Raji (cell line): Measurements from ENCODE around the gene TBL1XR1.

Source experiments
- POLR2A ChIP-seq: IDR thresholded peaks from 2 replicates; pipeline ENCODE4 v1.6.1; 2011; ENCODE audit warnings: low read depth, low read length, control low read depth; ENCODE audit not compliant: insufficient read depth

Gene TBL1XR1

GRCh38 chr3:177134816-177135210, 62.5 kb downstream of the TBL1XR1 start:
- TF ChIP-seq POLR2A, result no peak

DNA sequence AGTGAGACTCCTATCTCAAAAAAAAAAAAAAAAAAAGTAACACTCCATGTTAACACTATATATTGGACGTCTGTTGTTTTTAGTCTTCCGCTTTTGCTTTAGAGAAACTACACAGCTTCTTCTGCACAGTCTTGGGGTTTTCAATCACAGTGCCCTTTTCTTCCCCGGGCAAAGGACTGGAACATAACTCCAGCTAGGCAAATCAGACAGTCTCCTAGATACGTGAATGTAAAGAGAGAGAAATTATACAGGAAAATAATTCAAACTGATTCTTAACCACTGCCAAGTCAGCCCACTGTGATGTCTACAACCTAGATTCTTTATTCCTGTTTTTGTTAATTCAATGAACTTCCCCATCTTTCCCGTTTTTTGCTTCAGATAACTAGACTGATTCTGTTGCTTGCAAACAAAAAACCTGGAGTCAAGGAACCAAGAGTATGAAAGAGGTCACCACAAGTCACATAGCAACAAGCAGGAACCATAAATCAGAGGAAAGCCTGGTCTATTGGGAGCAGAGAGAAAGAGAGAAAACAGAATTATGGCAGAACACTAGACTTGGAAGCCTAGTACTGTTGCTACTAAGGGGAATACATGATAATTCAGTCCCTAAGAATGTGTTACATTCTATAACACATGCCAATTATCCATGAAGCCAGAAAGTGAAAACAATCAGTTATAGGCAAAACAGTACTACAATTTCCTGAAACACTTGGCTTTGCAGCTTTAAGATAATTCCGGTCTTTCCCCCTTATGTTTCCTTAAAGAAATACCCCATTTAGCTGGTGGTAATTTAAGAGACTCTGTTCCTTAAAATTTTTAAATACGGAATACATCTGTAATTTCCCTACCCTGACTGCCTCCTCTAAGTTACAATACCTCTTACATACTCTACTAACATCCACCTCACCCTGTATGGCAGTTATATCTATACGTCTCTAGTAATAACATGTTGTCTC, 63.1 kb downstream of the TBL1XR1 start:
- TF ChIP-seq POLR2A, result no peak

DNA sequence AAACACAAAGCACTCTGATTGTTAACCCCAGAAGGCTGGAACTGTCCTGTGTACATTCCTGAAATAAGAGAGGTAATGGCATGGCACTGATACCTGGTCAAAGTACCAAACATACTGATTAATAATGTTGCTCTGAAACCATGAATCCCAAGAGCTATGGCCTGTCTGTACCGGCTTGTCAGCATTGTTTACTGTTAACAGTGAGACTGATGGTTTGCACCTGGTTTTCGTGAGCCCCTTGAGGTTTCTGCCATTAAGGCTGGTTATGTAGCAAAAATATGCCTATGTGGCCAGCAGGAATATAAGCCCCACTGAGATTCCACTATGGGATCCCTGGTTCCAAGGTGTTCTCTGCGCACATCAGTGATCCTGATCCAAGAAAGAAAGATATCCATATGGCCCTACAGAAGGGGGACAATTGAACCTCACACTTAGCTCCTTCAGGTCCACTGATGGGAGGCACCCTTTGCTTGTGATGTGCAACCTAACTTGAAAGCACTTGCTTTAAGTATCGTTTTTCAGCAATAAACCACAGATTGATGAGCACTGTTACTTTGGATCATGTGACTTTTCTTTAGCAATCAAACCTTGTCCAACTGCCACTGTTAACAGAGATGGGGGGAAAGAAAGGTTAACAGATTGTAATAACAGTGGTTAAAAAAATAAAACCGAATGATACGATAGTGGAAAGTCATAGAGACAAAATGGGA, 65.2 kb downstream of the TBL1XR1 start:
- no peak for TF ChIP-seq POLR2A

GRCh38 chr3:177127008-177127407, 70.3 kb downstream of the TBL1XR1 start:
- TF ChIP-seq POLR2A, result no peak

GRCh38 chr3:177126015-177126773, 71.1 kb downstream of the TBL1XR1 start:
- TF ChIP-seq POLR2A, result no peak

DNA sequence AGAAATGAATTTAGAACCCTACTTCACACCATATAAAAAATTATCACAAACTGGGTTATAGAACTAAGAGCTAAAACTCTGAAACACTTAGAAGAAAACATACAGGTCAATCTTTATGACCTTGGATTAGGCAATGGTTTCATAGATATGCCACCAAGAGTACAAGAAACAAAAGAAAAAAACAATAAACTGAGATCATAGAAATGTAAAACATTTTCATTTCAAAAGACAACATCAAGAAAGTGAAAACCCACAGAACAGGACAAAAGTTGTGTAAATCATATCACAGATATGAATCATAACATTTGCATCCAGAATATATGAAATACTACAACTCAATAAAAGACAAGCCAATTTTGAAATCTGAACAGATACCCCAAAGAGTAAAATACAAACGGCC, 72.4 kb downstream of the TBL1XR1 start:
- no peak for TF ChIP-seq POLR2A

GRCh38 chr3:177123822-177124221, 73.5 kb downstream of the TBL1XR1 start:
- TF ChIP-seq POLR2A, result no peak

DNA sequence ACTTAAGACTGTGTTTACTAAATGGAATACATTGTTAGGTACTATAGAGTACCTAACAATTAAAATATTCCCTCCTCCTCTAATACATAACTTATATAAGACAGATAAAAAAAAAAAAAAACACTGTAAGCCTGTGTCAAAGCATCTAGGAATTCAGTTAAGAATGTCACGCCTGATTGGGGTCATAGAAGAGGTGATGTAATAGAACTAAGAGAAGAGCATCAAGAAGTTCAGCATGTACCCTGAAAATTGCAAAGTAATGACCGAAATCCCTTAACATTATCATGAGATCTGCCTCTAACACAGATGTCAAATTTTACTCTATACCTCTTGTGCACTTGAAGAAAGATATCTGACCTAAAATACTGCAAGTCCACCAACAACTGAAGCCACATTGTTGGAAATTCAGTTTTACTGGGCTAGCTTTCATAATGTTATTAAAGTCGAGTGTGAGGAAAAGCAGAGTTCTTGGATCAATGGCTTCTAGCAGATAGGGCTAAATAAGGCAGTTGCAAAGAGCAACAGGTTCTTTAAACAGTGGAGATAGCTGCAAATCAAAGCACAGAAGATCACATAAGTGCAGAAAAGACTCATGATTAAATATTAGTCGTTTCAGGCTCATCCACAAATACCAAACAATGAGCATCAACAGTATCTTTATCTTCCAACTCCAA, 75.0 kb downstream of the TBL1XR1 start:
- no peak for TF ChIP-seq POLR2A

DNA sequence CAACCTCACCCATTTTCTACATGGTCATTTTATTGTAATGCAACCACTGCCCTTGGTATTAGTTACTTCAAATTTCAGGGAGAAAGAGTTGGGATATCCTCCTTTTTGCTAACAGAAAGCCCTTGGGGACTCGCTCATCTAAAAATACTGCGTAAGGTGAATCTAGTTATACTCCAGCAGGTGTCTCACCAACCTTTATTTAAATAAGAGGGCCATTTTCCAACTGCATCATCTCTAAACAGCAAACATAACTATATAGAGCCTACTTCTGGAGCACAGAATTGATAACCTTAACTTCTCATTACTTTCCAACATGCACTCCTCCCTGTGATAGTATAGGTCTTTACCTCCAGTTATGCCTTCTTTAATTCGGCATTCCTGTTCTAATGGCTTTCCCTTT, 77.5 kb downstream of the TBL1XR1 start:
- no peak for TF ChIP-seq POLR2A

DNA sequence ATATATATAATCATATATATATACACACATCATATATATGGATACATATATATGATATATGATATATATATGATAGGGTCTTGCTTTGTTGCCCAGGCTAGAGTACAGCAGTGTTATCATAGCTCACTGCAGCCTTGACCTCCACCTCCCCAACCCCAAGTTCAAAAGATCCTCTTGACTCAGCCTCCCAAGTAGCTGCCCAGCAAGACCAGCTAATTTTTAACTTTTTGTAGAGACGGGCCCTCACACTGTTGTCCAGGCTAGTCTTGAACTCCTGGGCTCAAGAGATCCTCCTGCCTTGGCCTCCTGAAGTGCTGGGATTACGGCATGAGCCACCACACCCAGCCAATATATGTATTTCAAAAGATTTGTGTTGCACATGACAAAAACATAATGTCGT, 83.0 kb downstream of the TBL1XR1 start:
- no peak for TF ChIP-seq POLR2A

GRCh38 chr3:177111541-177111949, 85.7 kb downstream of the TBL1XR1 start:
- no peak for TF ChIP-seq POLR2A

DNA sequence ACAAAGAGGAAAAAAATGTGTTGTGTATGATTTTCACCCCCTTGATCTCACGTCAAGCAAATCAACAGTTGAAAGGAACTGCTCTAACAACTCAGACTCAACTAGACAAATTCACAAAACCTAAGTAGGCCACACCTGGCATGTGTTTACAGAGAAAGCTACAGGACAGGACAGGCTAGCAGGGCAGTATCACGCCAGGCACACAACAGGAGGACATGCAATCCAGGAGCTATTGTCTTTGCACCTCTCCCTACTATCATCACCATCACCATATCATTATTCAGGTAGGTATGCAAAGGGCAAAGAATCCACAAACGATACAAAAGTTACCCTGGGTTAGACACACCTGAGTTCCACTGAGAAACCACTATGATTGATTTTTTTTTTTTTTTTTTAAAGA, 86.4 kb downstream of the TBL1XR1 start:
- TF ChIP-seq POLR2A, result no peak

DNA sequence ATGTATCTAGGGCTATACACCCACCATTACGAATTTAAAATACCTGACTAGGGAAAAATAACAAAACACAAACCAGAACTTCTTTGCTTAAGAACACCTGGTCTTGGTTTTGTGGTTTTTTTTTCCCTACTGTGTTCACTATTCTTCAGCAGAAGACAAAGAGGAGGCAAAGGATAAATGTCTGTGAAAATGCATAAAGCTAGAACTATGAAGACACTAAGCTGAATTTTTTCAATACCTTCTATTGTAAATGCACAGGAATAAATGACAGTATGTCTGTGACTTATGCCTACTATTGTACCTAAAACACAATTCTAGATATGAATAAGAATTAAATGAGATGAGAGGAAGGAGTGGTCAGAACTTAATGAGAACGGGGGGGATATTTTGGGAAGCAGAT, 86.9 kb downstream of the TBL1XR1 start:
- TF ChIP-seq POLR2A, result no peak

GRCh38 chr3:177109688-177110330, 87.5 kb downstream of the TBL1XR1 start:
- TF ChIP-seq POLR2A, result no peak

DNA sequence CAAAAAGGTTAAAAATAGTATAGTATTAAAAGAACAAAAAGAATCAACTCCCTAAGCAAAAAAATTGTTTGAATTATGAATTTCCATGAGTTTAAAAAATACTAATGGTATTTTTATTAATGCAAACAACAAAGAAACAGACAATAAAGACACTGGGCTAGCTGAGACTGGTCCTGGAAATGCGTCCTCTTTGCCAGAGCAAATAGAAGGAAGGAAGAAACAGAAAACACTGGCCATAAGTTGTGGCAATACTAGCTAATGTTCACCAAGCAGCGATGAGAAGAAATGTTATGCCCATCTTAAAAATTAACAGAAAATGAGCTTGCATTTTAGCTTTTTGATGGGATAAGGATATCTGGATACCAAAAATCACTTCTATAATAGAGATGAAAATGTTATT, 88.6 kb downstream of the TBL1XR1 start:
- no peak for TF ChIP-seq POLR2A
